MCF 10A (cell line): ENCODE measurements around the gene MTFMT. TPM values are rescaled to one million over a fixed set of nuclear protein-coding genes. Genes with fewer than 3 reads are reported as not detected.

Experiments used
- BruUV-seq: library from RNA; stranded (reverse); fragments of 400-500 nt; replicated peaks from 2 replicates; lab custom pipeline; 2021; lab: Mats Ljungman, UMichigan
- CTCF ChIA-PET: fragments of 300-600 bp; sonication (Branson Sonifier 250); formaldehyde crosslinking; extraction: SDS; loops from one replicate; lab custom pipeline; 2021; ENCODE audit warnings: antibody characterized with exemption, inconsistent platforms; lab: Yijun Ruan, JAX
- POLR2A ChIA-PET: fragments of 300-600, 350-650 bp; sonication (Branson Sonifier 250); formaldehyde crosslinking; extraction: SDS; loops from one replicate; lab custom pipeline; 2020; ENCODE audit warnings: antibody characterized with exemption, inconsistent platforms; lab: Yijun Ruan, JAX
- DNase-seq: peaks from one replicate; pipeline ENCODE4 v3.0.0-alpha.2; 2018; ENCODE audit not compliant: unreplicated experiment
- H3K27ac Mint-ChIP-seq: one replicate; pipeline ENCODE4 v1.8.0; 2022; ENCODE audit warnings: mild to moderate bottlenecking, low read depth, mixed read lengths; ENCODE audit not compliant: unreplicated experiment
- H3K27me3 Mint-ChIP-seq: one replicate; pipeline ENCODE4 v1.8.0; 2022; ENCODE audit warnings: mixed read lengths; ENCODE audit not compliant: insufficient read depth, unreplicated experiment
- H3K36me3 Mint-ChIP-seq: one replicate; pipeline ENCODE4 v1.8.0; 2022; ENCODE audit warnings: mild to moderate bottlenecking, moderate library complexity, mixed read lengths; ENCODE audit not compliant: insufficient read depth, unreplicated experiment
- H3K4me1 Mint-ChIP-seq: one replicate; pipeline ENCODE4 v1.8.0; 2022; ENCODE audit warnings: mixed read lengths; ENCODE audit not compliant: insufficient read depth, unreplicated experiment
- H3K4me3 Mint-ChIP-seq: one replicate; pipeline ENCODE4 v1.8.0; 2022; ENCODE audit warnings: mild to moderate bottlenecking, moderate library complexity, mixed read lengths; ENCODE audit not compliant: unreplicated experiment
- H3K9me3 Mint-ChIP-seq: one replicate; pipeline ENCODE4 v1.8.0; 2022; ENCODE audit warnings: mixed read lengths; ENCODE audit not compliant: unreplicated experiment
- CTCF ChIP-seq: fragments of 200-600 bp; IDR thresholded peaks from one replicate; pipeline ENCODE4 v1.8.0; 2022; ENCODE audit warnings: antibody characterized with exemption, mild to moderate bottlenecking; ENCODE audit not compliant: unreplicated experiment
- intact Hi-C: fragments of 100-400 bp; cut with micrococcal nuclease; formaldehyde crosslinking; loops from 2 replicates; pipeline ENCODE4 v1.14.1; 2022
- total RNA-seq: library from RNA; stranded (reverse); gene quantifications from 2 replicates; pipeline ENCODE4 v1.2.3, GENCODE V29; 2022

Gene MTFMT
- total RNA-seq, 1 experiment from 2014 or later, result 15.9 TPM

GRCh38 chr15:64969401-64969800 is 60.0 kb downstream of the MTFMT start:
- Mint-ChIP-seq H3K4me1 (no peaks in the 10 kb centered on the region), H3K9me3 (no peaks in the 10 kb centered on the region), H3K27me3 (no peaks in the 10 kb centered on the region), H3K4me3 (no peak overlapping the region), H3K36me3 (peaks cover 61% of the 10 kb centered on the region), H3K27ac (no peak overlapping the region)
- ChIA-PET CTCF (no interaction called here), POLR2A (no interaction called here)
- intact Hi-C loops, result no loop called here
- TF ChIP-seq CTCF, result no peak
- no TSS peak for BruUV-seq
- DNase-seq, result no peak

- ChIA-PET CTCF (interaction anchor here (0.6 to 1.0 kb wide), 2 partner anchors 42 to 230 kb away, joined by 3 to 4 read pairs; no protein-coding TSS in a partner anchor), POLR2A (interaction anchor here (0.6 kb wide), 1 partner anchor 32 kb away, joined by 4 read pairs; no protein-coding TSS in a partner anchor)
- peaks cover 76% of the 10 kb centered on the region for H3K36me3 Mint-ChIP-seq
- DNase-seq, result no peak
- H3K4me1 Mint-ChIP-seq, result no peaks in the 10 kb centered on the region
- no peak for TF ChIP-seq CTCF
- H3K27ac Mint-ChIP-seq, result no peak overlapping the region
- no peaks in the 10 kb centered on the region for H3K27me3 Mint-ChIP-seq
- no TSS peak for BruUV-seq
- H3K9me3 Mint-ChIP-seq, result no peaks in the 10 kb centered on the region
- no peak overlapping the region for H3K4me3 Mint-ChIP-seq
- intact Hi-C loops, result no loop called here
Observed at GRCh38 chr15:64961013-64961412, 68.4 kb downstream of the MTFMT start.

- H3K9me3 Mint-ChIP-seq, result peaks cover under 1% of the 10 kb centered on the region
- H3K4me1 Mint-ChIP-seq, result no peaks in the 10 kb centered on the region
- intact Hi-C loops, result no loop called here
- no peak overlapping the region for H3K4me3 Mint-ChIP-seq
- DNase-seq, result no peak
- no peak for TF ChIP-seq CTCF
- H3K27me3 Mint-ChIP-seq, result no peaks in the 10 kb centered on the region
- CTCF ChIA-PET, result interaction anchor here (0.6 to 1.0 kb wide), 2 partner anchors 11 to 229 kb away, joined by 4 to 5 read pairs; no protein-coding TSS in a partner anchor
- no peak overlapping the region for H3K27ac Mint-ChIP-seq
- H3K36me3 Mint-ChIP-seq, result peaks cover 83% of the 10 kb centered on the region
- POLR2A ChIA-PET, result no interaction called here
- BruUV-seq, result no TSS peak
Observed at GRCh38 chr15:64960153-64960552, 69.3 kb downstream of the MTFMT start.

GRCh38 chr15:64959128-64959527 is 70.3 kb downstream of the MTFMT start:
- peaks cover 74% of the 10 kb centered on the region for H3K36me3 Mint-ChIP-seq
- H3K9me3 Mint-ChIP-seq, result peaks cover 10% of the 10 kb centered on the region
- no peaks in the 10 kb centered on the region for H3K4me1 Mint-ChIP-seq
- TF ChIP-seq CTCF, result no peak
- no peak overlapping the region for H3K4me3 Mint-ChIP-seq
- BruUV-seq, result no TSS peak
- POLR2A ChIA-PET, result no interaction called here
- intact Hi-C loops, result no loop called here
- CTCF ChIA-PET, result interaction anchor here (0.6 kb wide), 1 partner anchor 226 kb away, joined by 3 read pairs; no protein-coding TSS in a partner anchor
- no peak for DNase-seq
- no peak overlapping the region for H3K27ac Mint-ChIP-seq
- no peaks in the 10 kb centered on the region for H3K27me3 Mint-ChIP-seq
